IMR-90 (cell line): ENCODE data around the gene COL4A2. TPM values are rescaled to one million over a fixed set of nuclear protein-coding genes. Genes with fewer than 3 reads are reported as not detected.

ENCODE experiments used
- ATAC-seq: fragments of 200-7000 bp; cut with Tn5 transposase; 2 replicates; pipeline ENCODE4 v1.9.1; 2020; ENCODE audit warnings: low read depth, mild to moderate bottlenecking, moderate library complexity
- BruUV-seq: library from RNA; stranded (reverse); fragments of 400-500 nt; replicated peaks from 2 replicates; lab custom pipeline; 2021; lab: Mats Ljungman, UMichigan
- CTCF ChIA-PET: fragments of 300-600 bp; formaldehyde crosslinking; extraction: SDS; loops from one replicate; lab custom pipeline; 2021; ENCODE audit warnings: antibody characterized with exemption; lab: Yijun Ruan, JAX
- POLR2A ChIA-PET: fragments of 300-600 bp; sonication (Branson Sonifier 250); formaldehyde crosslinking; loops from one replicate; lab custom pipeline; 2022; ENCODE audit warnings: antibody characterized with exemption; ENCODE audit not compliant: unreplicated experiment; lab: Charles Lee
- DNase-seq: peaks from one replicate; pipeline ENCODE4 v3.0.0; 2013
- H2AFZ ChIP-seq: replicated peaks from 2 replicates; pipeline ENCODE3; 2013; ENCODE audit warnings: low read length, mild to moderate bottlenecking; ENCODE audit not compliant: poor library complexity
- H2AK5ac ChIP-seq: 2 replicates; pipeline ENCODE4 v1.6.1; 2013; ENCODE audit warnings: low read depth, low read length, inconsistent platforms
- H2AK9ac ChIP-seq: replicated peaks from 2 replicates; pipeline ENCODE3; 2013; ENCODE audit warnings: mild to moderate bottlenecking, low read depth, low read length, moderate library complexity; ENCODE audit not compliant: poor library complexity
- H2BK120ac ChIP-seq: 2 replicates; pipeline ENCODE4 v1.6.1; 2013; ENCODE audit warnings: low read depth, low read length, inconsistent platforms
- H2BK15ac ChIP-seq: 3 replicates; pipeline ENCODE4 v1.6.1; 2013; ENCODE audit warnings: low read depth, low read length, inconsistent platforms
- H2BK20ac ChIP-seq: 2 replicates; pipeline ENCODE4 v1.6.1; 2013; ENCODE audit warnings: low read depth, mild to moderate bottlenecking, inconsistent platforms, low read length, moderate library complexity
- H2BK5ac ChIP-seq: 2 replicates; pipeline ENCODE4 v1.6.1; 2013; ENCODE audit warnings: mild to moderate bottlenecking, low read depth, low read length, inconsistent platforms; ENCODE audit not compliant: poor library complexity, severe bottlenecking
- H3K14ac ChIP-seq: replicated peaks from 2 replicates; pipeline ENCODE4 v1.6.1; 2013; ENCODE audit warnings: low read depth, low read length, inconsistent platforms
- H3K18ac ChIP-seq: 2 replicates; pipeline ENCODE4 v1.6.1; 2013; ENCODE audit warnings: low read depth, low read length, control low read depth
- H3K23ac ChIP-seq: 2 replicates; pipeline ENCODE4 v1.6.1; 2013; ENCODE audit warnings: low read depth, low read length, inconsistent platforms
- H3K27ac ChIP-seq: 2 replicates; pipeline ENCODE4 v1.5.1; 2013; ENCODE audit warnings: mild to moderate bottlenecking, control low read depth, low read length; ENCODE audit not compliant: insufficient read depth
- H3K27me3 ChIP-seq: 2 replicates; pipeline ENCODE4 v1.6.1; 2013; ENCODE audit warnings: low read length; ENCODE audit not compliant: control insufficient read depth, insufficient read depth
- H3K36me3 ChIP-seq: 2 replicates; pipeline ENCODE4 v1.6.1; 2013; ENCODE audit warnings: low read length, mixed read lengths; ENCODE audit not compliant: control insufficient read depth, insufficient read depth
- H3K4ac ChIP-seq: 2 replicates; pipeline ENCODE4 v1.6.1; 2013; ENCODE audit warnings: low read depth, low read length, inconsistent platforms
- H3K4me1 ChIP-seq: 2 replicates; pipeline ENCODE4 v1.6.1; 2013; ENCODE audit warnings: low read length, mixed read lengths; ENCODE audit not compliant: control insufficient read depth, insufficient read depth
- H3K4me2 ChIP-seq: 2 replicates; pipeline ENCODE4 v1.6.1; 2013; ENCODE audit warnings: low read depth, mild to moderate bottlenecking, control low read depth, low read length, moderate library complexity
- H3K4me3 ChIP-seq: 2 replicates; pipeline ENCODE4 v1.5.1; 2013; ENCODE audit warnings: low read depth, mild to moderate bottlenecking, control low read depth, low read length, moderate library complexity; ENCODE audit not compliant: insufficient read depth
- H3K56ac ChIP-seq: 2 replicates; pipeline ENCODE4 v1.6.1; 2013; ENCODE audit warnings: low read length, inconsistent platforms; ENCODE audit not compliant: insufficient read depth; ENCODE audit errors: extremely low read depth
- H3K79me1 ChIP-seq, 2 experiments: 2 replicates each; pipeline ENCODE4 v1.6.1; 2013; ENCODE audit warnings: low read length in 2 of 2, inconsistent platforms in 1 of 2, low read depth in 1 of 2
- H3K9ac ChIP-seq: 2 replicates; pipeline ENCODE4 v1.6.1; 2013; ENCODE audit warnings: low read depth, low read length, control low read depth
- H3K9me1 ChIP-seq: 2 replicates; pipeline ENCODE4 v1.6.1; 2013; ENCODE audit warnings: low read length, inconsistent platforms; ENCODE audit not compliant: insufficient read depth
- H3K9me3 ChIP-seq: 2 replicates; pipeline ENCODE4 v1.6.1; 2013; ENCODE audit warnings: low read length; ENCODE audit not compliant: control insufficient read depth, insufficient read depth
- H4K20me1 ChIP-seq: 2 replicates; pipeline ENCODE4 v1.6.1; 2013; ENCODE audit warnings: low read length, inconsistent platforms; ENCODE audit not compliant: insufficient read depth
- H4K5ac ChIP-seq: 2 replicates; pipeline ENCODE4 v1.6.1; 2013; ENCODE audit warnings: mild to moderate bottlenecking, low read depth, low read length, control low read depth
- H4K8ac ChIP-seq, 2 experiments: 2 replicates each; pipeline ENCODE4 v1.6.1; 2013; ENCODE audit warnings: low read depth in 2 of 2, low read length in 2 of 2, control low read depth in 1 of 2, inconsistent platforms in 1 of 2
- H4K91ac ChIP-seq: 2 replicates; pipeline ENCODE4 v1.6.1; 2013; ENCODE audit warnings: low read depth, low read length, inconsistent platforms; ENCODE audit not compliant: insufficient read depth
- BHLHE40 ChIP-seq: fragments of 150-350 bp; IDR thresholded peaks from 2 replicates; pipeline ENCODE4 v1.6.1; 2016; ENCODE audit warnings: mild to moderate bottlenecking, low read depth, low read length
- CEBPB ChIP-seq: IDR thresholded peaks from 2 replicates; pipeline ENCODE4 v1.6.1; 2012; ENCODE audit warnings: low read depth, low read length, improper control_type of control experiment
- CHD1 ChIP-seq: IDR thresholded peaks from 2 replicates; pipeline ENCODE4 v1.6.1; 2012; ENCODE audit warnings: low read depth, low read length, improper control_type of control experiment
- FOS ChIP-seq: fragments of 150-350 bp; IDR thresholded peaks from 2 replicates; pipeline ENCODE4 v1.6.1; 2016; ENCODE audit warnings: low read depth, low read length
- MAFK ChIP-seq: IDR thresholded peaks from 2 replicates; pipeline ENCODE4 v1.6.1; 2012; ENCODE audit warnings: low read depth, low read length, improper control_type of control experiment
- MAZ ChIP-seq: IDR thresholded peaks from 2 replicates; pipeline ENCODE4 v1.6.1; 2012; ENCODE audit warnings: low read depth, mild to moderate bottlenecking, low read length, improper control_type of control experiment, moderate library complexity, borderline replicate concordance
- MXI1 ChIP-seq: IDR thresholded peaks from 2 replicates; pipeline ENCODE4 v1.6.1; 2012; ENCODE audit warnings: low read depth, mild to moderate bottlenecking, low read length, moderate library complexity, borderline replicate concordance
- NFE2L2 ChIP-seq: fragments of 150-350 bp; IDR thresholded peaks from 2 replicates; pipeline ENCODE4 v1.6.1; 2016; ENCODE audit warnings: low read depth, mild to moderate bottlenecking, low read length
- POLR2A ChIP-seq: IDR thresholded peaks from 2 replicates; pipeline ENCODE4 v1.6.1; 2012; ENCODE audit warnings: mild to moderate bottlenecking, low read depth, low read length
- RAD21 ChIP-seq: IDR thresholded peaks from 2 replicates; pipeline ENCODE4 v1.6.1; 2012; ENCODE audit warnings: low read length, improper control_type of control experiment
- RCOR1 ChIP-seq: IDR thresholded peaks from 2 replicates; pipeline ENCODE4 v1.6.1; 2012; ENCODE audit warnings: mild to moderate bottlenecking, low read length, improper control_type of control experiment; ENCODE audit not compliant: insufficient replicate concordance
- RFX5 ChIP-seq: IDR thresholded peaks from 2 replicates; pipeline ENCODE4 v1.8.0; 2012; ENCODE audit warnings: low read depth, mild to moderate bottlenecking, low read length, moderate library complexity
- SMC3 ChIP-seq: fragments of 150-350 bp; IDR thresholded peaks from 2 replicates; pipeline ENCODE4 v1.6.1; 2016; ENCODE audit warnings: low read depth, mild to moderate bottlenecking, antibody characterized with exemption, low read length, moderate library complexity
- WGBS, 2 experiments: methylation state at CpG; one replicate each; pipeline versions ENCODE4 v1.1.5 to v1.1.7; 2013; ENCODE audit warnings: missing lambda C conversion rate in 2 of 2; ENCODE audit not compliant: insufficient read length in 1 of 2; ENCODE audit errors: extremely low coverage in 2 of 2; 5-methylcytosine and 5-hydroxymethylcytosine counted together
- dilution Hi-C: fragments of 300-500 bp; cut with HindIII; formaldehyde crosslinking; loops from one replicate; pipeline ENCODE4 v1.14.3; 2018; ENCODE audit warnings: low sequenced_read_pairs; ENCODE audit not compliant: unreplicated experiment
- in situ Hi-C: fragments of 300-500 bp; cut with MboI; formaldehyde crosslinking; loops from 3 replicates; pipeline ENCODE4 v1.14.3; 2019; ENCODE audit warnings: low sequenced_read_pairs, inconsistent platforms, mixed read lengths
- intact Hi-C: fragments of 100-400 bp; cut with micrococcal nuclease; formaldehyde crosslinking; loops from 2 replicates; pipeline ENCODE4 v1.10.0; 2022
- polyA plus RNA-seq, 3 experiments: library from polyadenylated mRNA; depleted of rRNA; stranded (reverse); fragments of >200 nt; gene quantifications; 2 replicates each; pipeline ENCODE4 v1.2.3, GENCODE V29; 2012; ENCODE audit warnings: low replicate concordance in 1 of 3
- total RNA-seq: library from RNA; depleted of rRNA; stranded (reverse); fragments of >200 nt; gene quantifications from 2 replicates; pipeline ENCODE4 v1.2.3, GENCODE V29; 2012
- TF ChIP-seq, protein P1 (sequence below): fragments of 150-350 bp; IDR thresholded peaks from 2 replicates; pipeline ENCODE4 v1.6.1; 2016; ENCODE audit warnings: low read depth, mild to moderate bottlenecking, low read length, moderate library complexity, borderline replicate concordance
- TF ChIP-seq, protein P2 (sequence below): fragments of 150-350 bp; IDR thresholded peaks from 2 replicates; pipeline ENCODE4 v1.6.1; 2017; ENCODE audit warnings: mild to moderate bottlenecking, antibody characterized with exemption, low read length, low read depth
- TF ChIP-seq, protein P3 (sequence below): conservative IDR thresholded peaks from 2 replicates; pipeline ENCODE4 v1.5.1; 2012; ENCODE audit warnings: mild to moderate bottlenecking, low read depth, low read length, improper control_type of control experiment

The COL4A2 gene
- total and polyA plus RNA-seq, 2 of the 4 experiments (the other 2 are of a cell fraction): 90.7 to 457 TPM

DNA sequence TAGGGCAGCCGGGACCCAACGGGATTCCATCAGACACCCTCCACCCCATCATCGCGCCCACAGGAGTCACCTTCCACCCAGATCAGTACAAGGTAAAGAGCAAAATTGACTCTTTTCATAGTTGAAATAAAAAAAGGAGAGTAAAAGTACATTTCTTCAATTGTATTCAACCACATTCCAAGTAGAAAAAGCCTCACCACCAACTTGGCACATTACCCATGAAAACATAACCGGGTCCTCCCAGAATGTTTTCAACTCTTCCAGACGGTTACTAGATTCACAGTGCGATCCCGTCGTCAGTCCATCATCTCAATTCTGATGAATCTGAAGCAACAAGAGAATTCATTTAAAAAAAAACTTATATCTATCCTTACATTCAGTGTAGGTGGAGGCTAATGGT is 129.2 kb downstream of the COL4A2 start:
- no peak overlapping the region for H3K18ac ChIP-seq
- DNase-seq: peak; percentile 11
- H4K91ac ChIP-seq: no peak overlapping the region
- H3K4ac ChIP-seq: no peak overlapping the region
- H3K79me1 ChIP-seq: peaks cover 12 to 23% of the 10 kb centered on the region in 2 experiments; a peak in 3 of 4 replicates
- H3K4me1 ChIP-seq: no peaks in the 10 kb centered on the region
- peaks cover 22% of the 10 kb centered on the region for H3K9me1 ChIP-seq
- no peak for ATAC-seq
- no CpG with 5 or more reads among the region's 9 CpGs for WGBS, 2 experiments
- no peak overlapping the region for H3K23ac ChIP-seq
- CTCF ChIA-PET: no interaction called here
- in situ Hi-C loops: loop anchor here (10.0 kb wide), 1 partner anchor 221 kb away; no protein-coding TSS in a partner anchor
- no peak overlapping the region for H3K56ac ChIP-seq
- H2BK15ac ChIP-seq: no peak overlapping the region
- POLR2A ChIA-PET: no interaction called here
- no peak overlapping the region for H3K9ac ChIP-seq
- H2BK20ac ChIP-seq: no peak overlapping the region
- no peak overlapping the region for H2BK5ac ChIP-seq
- H4K8ac ChIP-seq: no peak overlapping the region
- BruUV-seq: no TSS peak
- H2BK120ac ChIP-seq: no peak overlapping the region
- TF ChIP-seq RFX5 (no peak), MAFK (no peak), MXI1 (no peak), NFE2L2 (no peak), MAZ (no peak), FOS (no peak), CEBPB (no peak), RCOR1 (no peak), SMC3 (no peak), CHD1 (no peak), BHLHE40 (no peak), RAD21 (no peak), POLR2A (no peak)
- TF ChIP-seq, protein P1, sequence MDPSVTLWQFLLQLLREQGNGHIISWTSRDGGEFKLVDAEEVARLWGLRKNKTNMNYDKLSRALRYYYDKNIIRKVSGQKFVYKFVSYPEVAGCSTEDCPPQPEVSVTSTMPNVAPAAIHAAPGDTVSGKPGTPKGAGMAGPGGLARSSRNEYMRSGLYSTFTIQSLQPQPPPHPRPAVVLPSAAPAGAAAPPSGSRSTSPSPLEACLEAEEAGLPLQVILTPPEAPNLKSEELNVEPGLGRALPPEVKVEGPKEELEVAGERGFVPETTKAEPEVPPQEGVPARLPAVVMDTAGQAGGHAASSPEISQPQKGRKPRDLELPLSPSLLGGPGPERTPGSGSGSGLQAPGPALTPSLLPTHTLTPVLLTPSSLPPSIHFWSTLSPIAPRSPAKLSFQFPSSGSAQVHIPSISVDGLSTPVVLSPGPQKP: no peak
- TF ChIP-seq, protein P2, sequence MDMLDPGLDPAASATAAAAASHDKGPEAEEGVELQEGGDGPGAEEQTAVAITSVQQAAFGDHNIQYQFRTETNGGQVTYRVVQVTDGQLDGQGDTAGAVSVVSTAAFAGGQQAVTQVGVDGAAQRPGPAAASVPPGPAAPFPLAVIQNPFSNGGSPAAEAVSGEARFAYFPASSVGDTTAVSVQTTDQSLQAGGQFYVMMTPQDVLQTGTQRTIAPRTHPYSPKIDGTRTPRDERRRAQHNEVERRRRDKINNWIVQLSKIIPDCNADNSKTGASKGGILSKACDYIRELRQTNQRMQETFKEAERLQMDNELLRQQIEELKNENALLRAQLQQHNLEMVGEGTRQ: no peak
- TF ChIP-seq, protein P3, sequence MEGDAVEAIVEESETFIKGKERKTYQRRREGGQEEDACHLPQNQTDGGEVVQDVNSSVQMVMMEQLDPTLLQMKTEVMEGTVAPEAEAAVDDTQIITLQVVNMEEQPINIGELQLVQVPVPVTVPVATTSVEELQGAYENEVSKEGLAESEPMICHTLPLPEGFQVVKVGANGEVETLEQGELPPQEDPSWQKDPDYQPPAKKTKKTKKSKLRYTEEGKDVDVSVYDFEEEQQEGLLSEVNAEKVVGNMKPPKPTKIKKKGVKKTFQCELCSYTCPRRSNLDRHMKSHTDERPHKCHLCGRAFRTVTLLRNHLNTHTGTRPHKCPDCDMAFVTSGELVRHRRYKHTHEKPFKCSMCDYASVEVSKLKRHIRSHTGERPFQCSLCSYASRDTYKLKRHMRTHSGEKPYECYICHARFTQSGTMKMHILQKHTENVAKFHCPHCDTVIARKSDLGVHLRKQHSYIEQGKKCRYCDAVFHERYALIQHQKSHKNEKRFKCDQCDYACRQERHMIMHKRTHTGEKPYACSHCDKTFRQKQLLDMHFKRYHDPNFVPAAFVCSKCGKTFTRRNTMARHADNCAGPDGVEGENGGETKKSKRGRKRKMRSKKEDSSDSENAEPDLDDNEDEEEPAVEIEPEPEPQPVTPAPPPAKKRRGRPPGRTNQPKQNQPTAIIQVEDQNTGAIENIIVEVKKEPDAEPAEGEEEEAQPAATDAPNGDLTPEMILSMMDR: no peak
- no peak overlapping the region for H3K4me3 ChIP-seq
- H4K20me1 ChIP-seq: no peaks in the 10 kb centered on the region
- no peak overlapping the region for H2AFZ ChIP-seq
- H3K9me3 ChIP-seq: no peaks in the 10 kb centered on the region
- peaks cover 78% of the 10 kb centered on the region for H3K36me3 ChIP-seq
- no peak overlapping the region for H2AK5ac ChIP-seq
- H3K14ac ChIP-seq: no peak overlapping the region
- dilution Hi-C loops: no loop called here
- no peak overlapping the region for H4K5ac ChIP-seq
- no peak overlapping the region for H3K4me2 ChIP-seq
- no peak overlapping the region for H3K27ac ChIP-seq
- H2AK9ac ChIP-seq: no peak overlapping the region
- intact Hi-C loops: no loop called here
- no peaks in the 10 kb centered on the region for H3K27me3 ChIP-seq
